Measurements from ENCODE around the gene KCNK18. TPM values are rescaled to one million over a fixed set of nuclear protein-coding genes. Genes with fewer than 3 reads are reported as not detected.

The KCNK18 gene
- total RNA-seq, result not detected
- polyA plus RNA-seq, result not detected
- long read RNA-seq, donor 1, result 0 reads
- long read RNA-seq, donor 2, result 0 reads
- long read RNA-seq, donor 3, result 0 reads

GRCh38 chr10:117197189-117197588 is at the start of gene KCNK18:
TSS of gene KCNK18 (plus strand) at chr10:117197489. CDS start at chr10:117197489, 0 bp downstream.
- WGBS, 3 donors, result 83 to 87% (median 86%) methylated on average over 12 of the region's 12 CpGs
- H3K36me3 ChIP-seq, result no peaks in the 10 kb centered on the region
- intact Hi-C loops (cut with DNase I), result no loop called here
- H3K27me3 ChIP-seq, result no peaks in the 10 kb centered on the region
- H3K27ac ChIP-seq, result no peak within 1 kb of the TSS
- H3K9me3 ChIP-seq, result no peaks in the 10 kb centered on the region
- H3K4me1 ChIP-seq (ENCODE audit: insufficient read depth), result no peaks in the 10 kb centered on the region
- H3K4me3 ChIP-seq, result no peak within 1 kb of the TSS
- no peak for TF ChIP-seq EP300 (IDR thresholded peaks at IDR 0.05)
- TF ChIP-seq CTCF (IDR thresholded peaks at IDR 0.05), result no peak
- TF ChIP-seq POLR2A (IDR thresholded peaks at IDR 0.05), result no peak
- DNase-seq, result no peak

GRCh38 chr10:117148284-117148683 is 49.0 kb upstream of the KCNK18 start:
- WGBS, 3 donors, result 80 to 90% (median 80%) methylated on average over 3 of the region's 3 CpGs
- intact Hi-C loops (cut with DNase I), result no loop called here

GRCh38 chr10:117152668-117153067 is 44.6 kb upstream of the KCNK18 start:
- WGBS, 3 donors, result 35 to 40% (median 37%) methylated on average over 3 of the region's 3 CpGs
- no peak for DNase-seq
- Histone ChIP-seq H3K4me3 (no peak overlapping the region), H3K27ac (no peak overlapping the region), H3K36me3 (no peaks in the 10 kb centered on the region), H3K9me3 (no peaks in the 10 kb centered on the region), H3K27me3 (no peaks in the 10 kb centered on the region), H3K4me1 (ENCODE audit: insufficient read depth) (no peaks in the 10 kb centered on the region)
- TF ChIP-seq POLR2A (IDR thresholded peaks at IDR 0.05), result no peak
- no peak for TF ChIP-seq EP300 (IDR thresholded peaks at IDR 0.05)
- TF ChIP-seq CTCF (IDR thresholded peaks at IDR 0.05), result no peak
- intact Hi-C loops (cut with DNase I), result no loop called here

More at GRCh38 chr10:117148284-117148683, 49.0 kb upstream of the KCNK18 start:
- Histone ChIP-seq H3K4me1 (ENCODE audit: insufficient read depth) (no peaks in the 10 kb centered on the region), H3K27ac (no peak overlapping the region), H3K9me3 (no peaks in the 10 kb centered on the region), H3K4me3 (no peak overlapping the region), H3K27me3 (no peaks in the 10 kb centered on the region), H3K36me3 (no peaks in the 10 kb centered on the region)
- DNase-seq, result no peak
- TF ChIP-seq CTCF (IDR thresholded peaks at IDR 0.05), result no peak
- TF ChIP-seq POLR2A (IDR thresholded peaks at IDR 0.05), result no peak
- TF ChIP-seq EP300 (IDR thresholded peaks at IDR 0.05), result no peak

- 7 to 10% (median 9%) methylated on average over 2 of the region's 2 CpGs for WGBS, 3 donors
- peaks cover 4% of the 10 kb centered on the region for H3K27me3 ChIP-seq
Observed at GRCh38 chr10:117158297-117158696, 39.0 kb upstream of the KCNK18 start.

More at GRCh38 chr10:117158297-117158696, 39.0 kb upstream of the KCNK18 start:
- Histone ChIP-seq H3K36me3 (no peaks in the 10 kb centered on the region), H3K4me3 (no peak overlapping the region), H3K4me1 (ENCODE audit: insufficient read depth) (no peaks in the 10 kb centered on the region), H3K27ac (no peak overlapping the region), H3K9me3 (no peaks in the 10 kb centered on the region)
- intact Hi-C loops (cut with DNase I), result no loop called here
- TF ChIP-seq CTCF (IDR thresholded peaks at IDR 0.05), result no peak
- no peak for TF ChIP-seq POLR2A (IDR thresholded peaks at IDR 0.05)
- TF ChIP-seq EP300 (IDR thresholded peaks at IDR 0.05), result no peak
- DNase-seq, result no peak
